ENCODE measurements around the gene ZNF197. TPM values are rescaled to one million over a fixed set of nuclear protein-coding genes. Genes with fewer than 3 reads are reported as not detected.

ZNF197 gene
- total RNA-seq, 1 experiment from 2014 or later, result 17.5 TPM

- Mint-ChIP-seq H3K27me3 (ENCODE audit: low read depth) (no peaks in the 10 kb centered on the region), H3K4me3 (peak overlapping the region; percentile 92 to 96), H3K27ac (no peak overlapping the region), H3K4me1 (peaks cover 8% of the 10 kb centered on the region in 2 experiments), H3K9me3 (peaks cover 0 to 3% of the 10 kb centered on the region in 2 experiments; a peak in 2 of 5 replicates), H3K36me3 (ENCODE audit: insufficient read depth in 1 of 3, low read depth in 3 of 3) (peaks cover 35 to 41% (median 37%) of the 10 kb centered on the region in 3 experiments)
- Histone ChIP-seq H2BK12ac (ENCODE audit: insufficient read length, low read depth, low read length) (no peak overlapping the region), H3K9ac (ENCODE audit: extremely low read depth, insufficient read length, low read length) (no peak overlapping the region), H3T11ph (ENCODE audit: low read length) (no peak overlapping the region), H3K4me1 (ENCODE audit: insufficient read depth, low read length) (no peaks in the 10 kb centered on the region), H3K14ac (ENCODE audit: insufficient read depth, low read length) (no peak overlapping the region), H2BK15ac (ENCODE audit: low read depth, low read length) (no peak overlapping the region), H3K56ac (ENCODE audit: insufficient read length, low read depth, low read length) (no peak overlapping the region), H4K20me1 (ENCODE audit: control insufficient read depth, insufficient read depth, insufficient read length) (no peaks in the 10 kb centered on the region), H2AK5ac (ENCODE audit: insufficient read length, low read length) (no peak overlapping the region), H3K79me1 (ENCODE audit: insufficient read depth, low read depth, low read length, poor library complexity, severe bottlenecking) (no peaks in the 10 kb centered on the region), H3K79me2 (ENCODE audit: insufficient read depth, low read length) (peaks cover 2% of the 10 kb centered on the region; the same call in 1 of the 2 replicates), H4K8ac (replicated peaks; ENCODE audit: insufficient read length, low read depth, low read length) (no peak overlapping the region), H2BK20ac (ENCODE audit: low read depth, low read length, poor library complexity, severe bottlenecking) (no peak overlapping the region), H3K9me3 (ENCODE audit: control insufficient read depth, low read depth, low read length) (no peaks in the 10 kb centered on the region), H3K23me2 (ENCODE audit: insufficient read length, low read depth, low read length, poor library complexity, severe bottlenecking) (no peaks in the 10 kb centered on the region), H3K27me3 (ENCODE audit: insufficient read depth, low read length) (no peaks in the 10 kb centered on the region), H2BK5ac (ENCODE audit: insufficient read length, low read length) (no peak overlapping the region), H3K27ac (ENCODE audit: insufficient read length, low read depth, low read length) (no peak overlapping the region), H3K4ac (ENCODE audit: low read depth, low read length) (no peak overlapping the region), H2BK120ac (ENCODE audit: low read depth, low read length, poor library complexity, severe bottlenecking) (no peak overlapping the region), H3K18ac (ENCODE audit: insufficient read length, low read depth, low read length) (no peak overlapping the region), H4K5ac (ENCODE audit: insufficient read length, low read depth, low read length) (no peak overlapping the region), H2AFZ (ENCODE audit: low read length) (no peak overlapping the region), H4K91ac (ENCODE audit: insufficient read length, low read depth, low read length) (no peak overlapping the region), H3K23ac (ENCODE audit: insufficient read length, low read depth, low read length) (no peak overlapping the region), H3K4me2 (ENCODE audit: insufficient read depth, insufficient read length, low read length) (peak overlapping the region; percentile 85)
- 100% methylated on average over 1 of the region's 1 CpG for WGBS (ENCODE audit: extremely low coverage, insufficient read length, low lambda C conversion rate)
- DNase-seq, result no peak
- no peak for TF ChIP-seq CTCF (conservative IDR thresholded peaks at IDR 0.05)
Measured at GRCh38 chr3:44649709-44650108, 24.9 kb downstream of the ZNF197 start.

Data from H9 (cell line).